Stimulated activated CD4-positive, alpha-beta T cell treated with anti-CD3 and anti-CD28 coated beads, Interleukin-2, amount 100 ng/mL, for 24 hours (primary cell): ENCODE data around the gene ADAMTS6.
"Not testable (repeated sequence)": the region's sequence is repeated elsewhere in the genome, so short reads cannot be mapped to it uniquely, and the experiment has no call there.

Source experiments
- DNase-seq, 2 donors: peaks; one replicate each; pipeline ENCODE4 v3.0.0-alpha.2; 2020

ADAMTS6 gene

GRCh38 chr5:65474130-65474711, 7.5 kb downstream of the ADAMTS6 start:
- no peak for DNase-seq

GRCh38 chr5:65468633-65469032, 13.1 kb downstream of the ADAMTS6 start:
- DNase-seq, result no peak

- no peak for DNase-seq
Observed at GRCh38 chr5:65462139-65462705, 19.5 kb downstream of the ADAMTS6 start.

- DNase-seq, result no peak
Observed at GRCh38 chr5:65461490-65461889, 20.2 kb downstream of the ADAMTS6 start.

GRCh38 chr5:65459995-65460394, 21.7 kb downstream of the ADAMTS6 start:
- DNase-seq, result no peak

GRCh38 chr5:65455064-65455463, 26.7 kb downstream of the ADAMTS6 start:
- DNase-seq, result no peak

- DNase-seq, result no peak
Observed at GRCh38 chr5:65451436-65451835, 30.3 kb downstream of the ADAMTS6 start.

- DNase-seq, result no peak
Observed at GRCh38 chr5:65446682-65447081, 35.0 kb downstream of the ADAMTS6 start.

- no peak for DNase-seq
Observed at GRCh38 chr5:65441800-65442199, 39.9 kb downstream of the ADAMTS6 start.

- no peak for DNase-seq
Observed at GRCh38 chr5:65440456-65440855, 41.3 kb downstream of the ADAMTS6 start.

GRCh38 chr5:65434122-65434521, 47.6 kb downstream of the ADAMTS6 start:
- no peak for DNase-seq

GRCh38 chr5:65426656-65427055, 55.1 kb downstream of the ADAMTS6 start:
- no peak for DNase-seq

- no peak for DNase-seq
Observed at GRCh38 chr5:65423623-65424022, 58.1 kb downstream of the ADAMTS6 start.

GRCh38 chr5:65418661-65419060, 63.1 kb downstream of the ADAMTS6 start:
- DNase-seq, result no peak

- DNase-seq, result no peak
Observed at GRCh38 chr5:65413822-65414221, 67.9 kb downstream of the ADAMTS6 start.

GRCh38 chr5:65412842-65413241, 68.9 kb downstream of the ADAMTS6 start:
- DNase-seq, result no peak

GRCh38 chr5:65411356-65411755, 70.4 kb downstream of the ADAMTS6 start:
- no peak for DNase-seq

GRCh38 chr5:65395526-65396155, 86.1 kb downstream of the ADAMTS6 start:
- DNase-seq, result no peak

- DNase-seq, result no peak
Observed at GRCh38 chr5:65394087-65394486, 87.6 kb downstream of the ADAMTS6 start.

GRCh38 chr5:65391591-65391990, 90.1 kb downstream of the ADAMTS6 start:
- DNase-seq, result no peak

- DNase-seq, result no peak
Observed at GRCh38 chr5:65390208-65390607, 91.5 kb downstream of the ADAMTS6 start.

- DNase-seq, result no peak
Observed at GRCh38 chr5:65383859-65384258, 97.9 kb downstream of the ADAMTS6 start.

GRCh38 chr5:65382582-65382981, 99.1 kb downstream of the ADAMTS6 start:
- DNase-seq, result no peak

- not testable (repeated sequence) for DNase-seq
Observed at GRCh38 chr5:65370505-65370904, 111.2 kb downstream of the ADAMTS6 start.

GRCh38 chr5:65366655-65367054, 115.1 kb downstream of the ADAMTS6 start:
- DNase-seq, result no peak
